GM20431 (cell line): ENCODE results near the gene ANO6.

Experiments used
- in situ Hi-C: fragments of 300-500 bp; cut with MseI, MboI; formaldehyde crosslinking; loops from one replicate; pipeline ENCODE4 v1.15.0; 2020; ENCODE audit warnings: low sequenced_read_pairs; ENCODE audit not compliant: unreplicated experiment

The ANO6 gene

DNA sequence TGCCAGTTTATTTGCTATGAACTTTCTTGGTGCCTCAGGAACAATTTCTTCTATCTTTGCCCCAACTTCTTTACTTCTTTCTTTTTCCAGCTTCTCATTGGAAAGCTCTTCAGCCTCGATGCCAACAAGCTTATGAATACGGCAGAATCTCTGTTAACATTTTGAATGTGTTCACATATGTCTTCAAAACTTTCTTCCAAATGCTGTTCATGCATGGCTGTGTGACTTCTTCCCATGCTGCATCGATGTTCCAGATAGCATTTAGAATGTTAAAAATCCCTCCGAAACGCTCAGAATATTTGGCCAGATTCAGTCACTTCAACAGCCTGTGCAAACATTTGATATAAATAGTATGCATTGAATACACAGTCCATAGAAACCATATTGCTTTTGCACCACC is 265.9 kb downstream of the ANO6 start:
- in situ Hi-C loops = no loop called here

DNA sequence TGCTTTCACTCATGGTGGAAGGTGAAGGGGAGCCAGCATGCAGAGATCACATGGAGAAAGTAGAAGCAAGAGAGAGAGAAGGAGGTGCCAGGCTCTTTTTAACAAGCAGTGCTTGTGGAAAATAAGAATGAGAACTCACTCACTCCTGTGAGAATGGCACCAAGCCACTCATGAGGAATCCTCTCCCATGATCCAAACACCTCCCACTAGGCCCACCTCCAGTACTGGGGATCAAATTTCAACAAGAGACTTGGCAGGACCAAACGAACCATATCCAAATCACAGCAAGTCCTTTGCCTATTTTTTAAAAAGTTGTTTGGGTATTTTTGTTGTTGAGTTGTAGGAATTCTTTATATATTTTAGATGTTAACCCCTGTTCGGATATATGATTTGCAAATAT is 267.7 kb downstream of the ANO6 start:
- in situ Hi-C loops = no loop called here
